ENCODE measurements around the gene C12orf56. TPM values are rescaled to one million over a fixed set of nuclear protein-coding genes. Genes with fewer than 3 reads are reported as not detected.

Gene C12orf56
- total RNA-seq, 1 donor from 2014 or later, result 0.10 TPM

GRCh38 chr12:64269161-64269560 is 121.4 kb downstream of the C12orf56 start:
- no peak for TF ChIP-seq CTCF (IDR thresholded peaks at IDR 0.05)
- no peak overlapping the region for H3K27ac Mint-ChIP-seq (ENCODE audit: unreplicated experiment)
- no peak overlapping the region for H3K4me3 Mint-ChIP-seq (ENCODE audit: unreplicated experiment)
- no peaks in the 10 kb centered on the region for H3K9me3 Mint-ChIP-seq (ENCODE audit: low read depth)
- no peaks in the 10 kb centered on the region for H3K36me3 Mint-ChIP-seq (ENCODE audit: low read depth)
- no peaks in the 10 kb centered on the region for H3K4me1 Mint-ChIP-seq (ENCODE audit: low read depth)
- no peak for DNase-seq (ENCODE audit: low spot score)
- H3K27me3 Mint-ChIP-seq (ENCODE audit: low read depth), result no peaks in the 10 kb centered on the region

GRCh38 chr12:64268409-64268808 is 122.1 kb downstream of the C12orf56 start:
- Mint-ChIP-seq H3K36me3 (ENCODE audit: low read depth) (no peaks in the 10 kb centered on the region), H3K4me3 (ENCODE audit: unreplicated experiment) (no peak overlapping the region), H3K27ac (ENCODE audit: unreplicated experiment) (no peak overlapping the region), H3K27me3 (ENCODE audit: low read depth) (no peaks in the 10 kb centered on the region), H3K4me1 (ENCODE audit: low read depth) (no peaks in the 10 kb centered on the region), H3K9me3 (ENCODE audit: low read depth) (no peaks in the 10 kb centered on the region)
- no peak for DNase-seq (ENCODE audit: low spot score)
- TF ChIP-seq CTCF (IDR thresholded peaks at IDR 0.05), result no peak

DNA sequence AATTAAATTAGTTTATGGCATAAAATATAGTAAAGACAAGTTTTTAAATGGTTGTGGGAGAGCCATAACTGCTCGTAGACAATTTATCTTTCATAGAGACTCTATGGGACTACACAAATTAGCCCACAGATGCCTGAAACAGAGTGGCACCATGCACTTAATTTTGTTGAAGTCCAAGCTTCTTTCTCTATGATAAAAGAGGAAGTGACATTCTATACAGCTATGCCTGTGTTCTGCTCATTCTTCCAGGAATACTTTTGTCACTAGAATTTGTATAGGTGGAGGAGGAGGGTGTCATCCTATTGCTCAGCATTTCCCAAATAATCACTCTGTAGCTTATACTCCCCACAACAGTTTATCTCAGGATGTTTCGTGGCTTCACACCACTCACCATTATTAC is 124.7 kb downstream of the C12orf56 start:
- no peak for DNase-seq (ENCODE audit: low spot score)

DNA sequence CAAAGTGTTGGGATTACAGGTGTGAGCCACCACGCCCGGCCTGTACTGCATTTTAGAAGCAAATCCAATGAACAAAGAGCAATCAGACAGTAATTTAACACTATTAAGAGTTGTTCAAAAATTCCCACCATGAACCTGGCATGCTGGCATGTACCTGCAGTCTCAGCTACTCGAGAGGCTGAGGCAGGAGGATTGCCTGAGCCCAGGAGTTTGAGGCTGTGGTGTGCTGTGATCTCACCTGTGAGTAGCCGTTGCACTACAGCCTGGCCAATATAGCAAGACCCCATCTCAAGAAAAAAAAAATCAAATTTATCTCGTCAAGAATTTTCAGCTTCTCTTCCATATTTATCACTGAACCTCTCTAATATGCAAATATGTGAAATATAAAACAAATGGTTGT is 128.7 kb downstream of the C12orf56 start:
- no peaks in the 10 kb centered on the region for H3K36me3 Mint-ChIP-seq (ENCODE audit: low read depth)
- no peak overlapping the region for H3K27ac Mint-ChIP-seq (ENCODE audit: unreplicated experiment)
- no peaks in the 10 kb centered on the region for H3K9me3 Mint-ChIP-seq (ENCODE audit: low read depth)
- H3K4me1 Mint-ChIP-seq (ENCODE audit: low read depth), result no peaks in the 10 kb centered on the region
- no peak for TF ChIP-seq CTCF (IDR thresholded peaks at IDR 0.05)
- DNase-seq (ENCODE audit: low spot score), result no peak
- H3K27me3 Mint-ChIP-seq (ENCODE audit: low read depth), result no peaks in the 10 kb centered on the region
- H3K4me3 Mint-ChIP-seq (ENCODE audit: unreplicated experiment), result no peak overlapping the region

More for the DNA sequence above, 124.7 kb downstream of the C12orf56 start:
- Mint-ChIP-seq H3K27me3 (ENCODE audit: low read depth) (no peaks in the 10 kb centered on the region), H3K36me3 (ENCODE audit: low read depth) (no peaks in the 10 kb centered on the region), H3K4me3 (ENCODE audit: unreplicated experiment) (no peak overlapping the region), H3K4me1 (ENCODE audit: low read depth) (no peaks in the 10 kb centered on the region), H3K27ac (ENCODE audit: unreplicated experiment) (no peak overlapping the region), H3K9me3 (ENCODE audit: low read depth) (no peaks in the 10 kb centered on the region)
- TF ChIP-seq CTCF (IDR thresholded peaks at IDR 0.05), result no peak

- Mint-ChIP-seq H3K4me3 (ENCODE audit: unreplicated experiment) (no peak overlapping the region), H3K36me3 (ENCODE audit: low read depth) (no peaks in the 10 kb centered on the region), H3K9me3 (ENCODE audit: low read depth) (no peaks in the 10 kb centered on the region), H3K4me1 (ENCODE audit: low read depth) (no peaks in the 10 kb centered on the region), H3K27ac (ENCODE audit: unreplicated experiment) (no peak overlapping the region), H3K27me3 (ENCODE audit: low read depth) (no peaks in the 10 kb centered on the region)
- TF ChIP-seq CTCF (IDR thresholded peaks at IDR 0.05), result no peak
- DNase-seq (ENCODE audit: low spot score), result no peak
Measured at GRCh38 chr12:64258576-64258975, 132.0 kb downstream of the C12orf56 start.

All from chondrocyte (in vitro differentiated cells).